Measurements from ENCODE around the gene CES4A. TPM values are rescaled to one million over a fixed set of nuclear protein-coding genes. Genes with fewer than 3 reads are reported as not detected.
A peak's percentile ranks its signal among the peaks of the same experiment; 100 is the strongest.
"Not testable (repeated sequence)": the region's sequence is repeated elsewhere in the genome, so short reads cannot be mapped to it uniquely, and the experiment has no call there.

CES4A gene
- total RNA-seq, 2 donors from 2014 or later: 17.8 to 20.0 TPM

- no peaks in the 10 kb centered on the region for H3K27me3 Mint-ChIP-seq
- H3K4me1 Mint-ChIP-seq: peaks cover 18% of the 10 kb centered on the region
- no peaks in the 10 kb centered on the region for H3K9me3 ChIP-seq (ENCODE audit: control insufficient read depth, low read length, poor library complexity, severe bottlenecking)
- ATAC-seq (no peak), DNase-seq (no peak)
- no peak overlapping the region for H3K27ac Mint-ChIP-seq
- H3K36me3 Mint-ChIP-seq (ENCODE audit: low read depth): no peaks in the 10 kb centered on the region
- H3K4me3 Mint-ChIP-seq: no peak overlapping the region
Measured at GRCh38 chr16:66979011-66979717, 9.2 kb upstream of the CES4A start.

- no peaks in the 10 kb centered on the region for H3K36me3 Mint-ChIP-seq (ENCODE audit: low read depth)
- no peak for DNase-seq
- peaks cover 29% of the 10 kb centered on the region for H3K4me1 Mint-ChIP-seq
- no peak overlapping the region for H3K4me3 Mint-ChIP-seq
- no peaks in the 10 kb centered on the region for H3K9me3 ChIP-seq (ENCODE audit: control insufficient read depth, low read length, poor library complexity, severe bottlenecking)
- ATAC-seq: no peak
- no peak overlapping the region for H3K27ac Mint-ChIP-seq
- H3K27me3 Mint-ChIP-seq: no peaks in the 10 kb centered on the region
Measured at GRCh38 chr16:66983033-66983432, 5.4 kb upstream of the CES4A start.

- Mint-ChIP-seq H3K4me1 (peaks cover 29% of the 10 kb centered on the region), H3K4me3 (peak overlapping the region; percentile 45), H3K27me3 (no peaks in the 10 kb centered on the region), H3K27ac (peak overlapping the region; percentile 96), H3K36me3 (ENCODE audit: low read depth) (no peaks in the 10 kb centered on the region)
- no peaks in the 10 kb centered on the region for H3K9me3 ChIP-seq (ENCODE audit: control insufficient read depth, low read length, poor library complexity, severe bottlenecking)
- peak; percentile 50 for ATAC-seq
- DNase-seq: no peak
Measured at GRCh38 chr16:66984892-66985311, 3.5 kb upstream of the CES4A start.

- H3K4me1 Mint-ChIP-seq: peaks cover 29% of the 10 kb centered on the region
- no peak overlapping the region for H3K4me3 Mint-ChIP-seq
Measured at GRCh38 chr16:66986559-66986958, 1.8 kb upstream of the CES4A start.

GRCh38 chr16:66991545-66992077 lies 3.2 kb downstream of the CES4A start:
- no peaks in the 10 kb centered on the region for H3K36me3 Mint-ChIP-seq (ENCODE audit: low read depth)
- H3K4me1 Mint-ChIP-seq: peaks cover 4% of the 10 kb centered on the region
- no peaks in the 10 kb centered on the region for H3K27me3 Mint-ChIP-seq
- no peak overlapping the region for H3K4me3 Mint-ChIP-seq
- H3K27ac Mint-ChIP-seq: peak overlapping the region; percentile 21
- ATAC-seq: no peak
- DNase-seq: no peak
- no peaks in the 10 kb centered on the region for H3K9me3 ChIP-seq (ENCODE audit: control insufficient read depth, low read length, poor library complexity, severe bottlenecking)

More at GRCh38 chr16:66986559-66986958, 1.8 kb upstream of the CES4A start:
- DNase-seq: no peak
- H3K27ac Mint-ChIP-seq: no peak overlapping the region
- ATAC-seq: no peak
- H3K27me3 Mint-ChIP-seq: no peaks in the 10 kb centered on the region
- no peaks in the 10 kb centered on the region for H3K36me3 Mint-ChIP-seq (ENCODE audit: low read depth)
- H3K9me3 ChIP-seq (ENCODE audit: control insufficient read depth, low read length, poor library complexity, severe bottlenecking): no peaks in the 10 kb centered on the region

- ATAC-seq, H3K4me3 Mint-ChIP-seq: not testable (repeated sequence)
Measured at GRCh38 chr16:66993558-66993957, 5.2 kb downstream of the CES4A start.

GRCh38 chr16:66996324-66996982 lies 8.1 kb downstream of the CES4A start:
- Mint-ChIP-seq H3K4me3 (no peak overlapping the region), H3K27me3 (no peaks in the 10 kb centered on the region), H3K36me3 (ENCODE audit: low read depth) (no peaks in the 10 kb centered on the region), H3K27ac (no peak overlapping the region), H3K4me1 (peaks cover 11% of the 10 kb centered on the region)
- no peak for DNase-seq
- ATAC-seq: no peak
- no peaks in the 10 kb centered on the region for H3K9me3 ChIP-seq (ENCODE audit: control insufficient read depth, low read length, poor library complexity, severe bottlenecking)

More at GRCh38 chr16:66993558-66993957, 5.2 kb downstream of the CES4A start:
- not testable (repeated sequence) for H3K9me3 ChIP-seq (ENCODE audit: control insufficient read depth, low read length, poor library complexity, severe bottlenecking); H3K27me3 Mint-ChIP-seq; DNase-seq; H3K27ac Mint-ChIP-seq; H3K4me1 Mint-ChIP-seq; H3K36me3 Mint-ChIP-seq (ENCODE audit: low read depth)

GRCh38 chr16:66996983-66997358 lies 8.6 kb downstream of the CES4A start:
- peak overlapping the region; percentile 19 for H3K27ac Mint-ChIP-seq
- no peak overlapping the region for H3K4me3 Mint-ChIP-seq
- DNase-seq (no peak), ATAC-seq (no peak)
- H3K36me3 Mint-ChIP-seq (ENCODE audit: low read depth): no peaks in the 10 kb centered on the region
- no peaks in the 10 kb centered on the region for H3K27me3 Mint-ChIP-seq
- peaks cover 16% of the 10 kb centered on the region for H3K4me1 Mint-ChIP-seq
- no peaks in the 10 kb centered on the region for H3K9me3 ChIP-seq (ENCODE audit: control insufficient read depth, low read length, poor library complexity, severe bottlenecking)

- peak overlapping the region; percentile 85 for H3K27ac Mint-ChIP-seq
- peak overlapping the region; percentile 88 for H3K4me3 Mint-ChIP-seq
- no peaks in the 10 kb centered on the region for H3K36me3 Mint-ChIP-seq (ENCODE audit: low read depth)
- peak; percentile 44 to 54 (median 46) for DNase-seq
- no peaks in the 10 kb centered on the region for H3K9me3 ChIP-seq (ENCODE audit: control insufficient read depth, low read length, poor library complexity, severe bottlenecking)
- no peaks in the 10 kb centered on the region for H3K27me3 Mint-ChIP-seq
- ATAC-seq: peak; percentile 84
- H3K4me1 Mint-ChIP-seq: peaks cover 20% of the 10 kb centered on the region
Measured at GRCh38 chr16:67000384-67001351, 12.3 kb downstream of the CES4A start.

- H3K27ac Mint-ChIP-seq: peak overlapping the region; percentile 76
- DNase-seq (no peak), ATAC-seq (no peak)
Measured at GRCh38 chr16:67001726-67002125, 13.3 kb downstream of the CES4A start.

GRCh38 chr16:67006930-67007658 lies 18.7 kb downstream of the CES4A start:
- no peak for DNase-seq
- no peak for ATAC-seq
- H3K4me1 Mint-ChIP-seq: peaks cover 5% of the 10 kb centered on the region
- no peaks in the 10 kb centered on the region for H3K9me3 ChIP-seq (ENCODE audit: control insufficient read depth, low read length, poor library complexity, severe bottlenecking)
- H3K27me3 Mint-ChIP-seq: no peaks in the 10 kb centered on the region
- H3K27ac Mint-ChIP-seq: peak overlapping the region; percentile 66
- H3K36me3 Mint-ChIP-seq (ENCODE audit: low read depth): no peaks in the 10 kb centered on the region
- no peak overlapping the region for H3K4me3 Mint-ChIP-seq

More at GRCh38 chr16:67001726-67002125, 13.3 kb downstream of the CES4A start:
- peak overlapping the region; percentile 88 for H3K4me3 Mint-ChIP-seq
- no peaks in the 10 kb centered on the region for H3K36me3 Mint-ChIP-seq (ENCODE audit: low read depth)
- no peaks in the 10 kb centered on the region for H3K9me3 ChIP-seq (ENCODE audit: control insufficient read depth, low read length, poor library complexity, severe bottlenecking)
- H3K4me1 Mint-ChIP-seq: peaks cover 20% of the 10 kb centered on the region
- no peaks in the 10 kb centered on the region for H3K27me3 Mint-ChIP-seq

GRCh38 chr16:67009158-67009557 lies 20.8 kb downstream of the CES4A start:
- peak overlapping the region; percentile 66 for H3K27ac Mint-ChIP-seq

More at GRCh38 chr16:67009158-67009557, 20.8 kb downstream of the CES4A start:
- no peaks in the 10 kb centered on the region for H3K9me3 ChIP-seq (ENCODE audit: control insufficient read depth, low read length, poor library complexity, severe bottlenecking)
- peaks cover 6% of the 10 kb centered on the region for H3K4me1 Mint-ChIP-seq
- H3K36me3 Mint-ChIP-seq (ENCODE audit: low read depth): no peaks in the 10 kb centered on the region
- ATAC-seq (no peak), DNase-seq (no peak)
- no peaks in the 10 kb centered on the region for H3K27me3 Mint-ChIP-seq
- H3K4me3 Mint-ChIP-seq: no peak overlapping the region
